BJ (cell line): ENCODE measurements around the gene SLC30A4. TPM values are rescaled to one million over a fixed set of nuclear protein-coding genes. Genes with fewer than 3 reads are reported as not detected.

Experiments used
- CTCF ChIA-PET: fragments of 350-600 bp; formaldehyde crosslinking; extraction: SDS; loops from one replicate; lab custom pipeline; 2021; ENCODE audit warnings: antibody characterized with exemption, inconsistent platforms; lab: Yijun Ruan, JAX
- POLR2A ChIA-PET: fragments of 300-600 bp; sonication (Branson Sonifier 250); formaldehyde crosslinking; extraction: SDS; loops from one replicate; lab custom pipeline; 2021; ENCODE audit warnings: antibody characterized with exemption; lab: Charles Lee
- DNase-seq: peaks from one replicate; pipeline ENCODE4 v3.0.0-alpha.2; 2011; ENCODE audit warnings: low read depth
- H3K27me3 ChIP-seq: 2 replicates; pipeline ENCODE4 v1.6.0; 2011; ENCODE audit warnings: low read length; ENCODE audit not compliant: control insufficient read depth, insufficient read depth
- H3K36me3 ChIP-seq: 2 replicates; pipeline ENCODE4 v1.5.1; 2011; ENCODE audit warnings: low read length; ENCODE audit not compliant: control insufficient read depth, insufficient read depth
- H3K4me3 ChIP-seq: 2 replicates; pipeline ENCODE4 v1.5.1; 2011; ENCODE audit warnings: low read depth, mild to moderate bottlenecking, control low read depth, low read length
- CTCF ChIP-seq: IDR thresholded peaks from 2 replicates; pipeline ENCODE4 v1.5.1; 2011; ENCODE audit warnings: low read depth, mild to moderate bottlenecking, control low read depth, inconsistent platforms, low read length, moderate library complexity; ENCODE audit not compliant: insufficient read depth
- polyA plus RNA-seq: library from polyadenylated mRNA; depleted of rRNA; stranded (reverse); fragments of >200 nt; gene quantifications from 2 replicates; pipeline ENCODE4 v1.2.3, GENCODE V29; 2011

The SLC30A4 gene
- polyA plus RNA-seq, 1 experiment: 5.2 TPM

DNA sequence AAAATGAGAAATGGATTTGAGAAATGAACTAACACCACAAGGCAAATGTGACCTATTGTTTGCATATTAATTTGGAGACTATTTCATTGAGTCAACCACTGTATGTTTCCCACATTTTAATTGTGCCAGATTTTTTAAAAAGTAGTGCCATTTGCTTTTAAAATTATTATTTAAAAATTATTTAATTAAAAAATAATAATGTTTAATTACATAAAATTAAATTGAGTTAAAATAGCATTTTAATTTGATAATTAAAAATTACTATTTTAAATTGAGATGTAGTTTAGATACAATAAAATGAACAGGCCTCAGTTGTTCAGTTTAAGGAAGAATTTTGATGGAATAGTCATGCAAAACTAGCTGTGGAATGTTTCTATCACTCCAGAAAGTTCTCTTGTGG, 81.5 kb downstream of the SLC30A4 start:
- no peak for TF ChIP-seq CTCF
- ChIA-PET CTCF (interaction anchor here (7.5 kb wide), 1 partner anchor 17 kb away, joined by 48 read pairs; no protein-coding TSS in a partner anchor), POLR2A (no interaction called here)
- Histone ChIP-seq H3K4me3 (no peak overlapping the region), H3K36me3 (no peaks in the 10 kb centered on the region), H3K27me3 (no peaks in the 10 kb centered on the region)
- no peak for DNase-seq

DNA sequence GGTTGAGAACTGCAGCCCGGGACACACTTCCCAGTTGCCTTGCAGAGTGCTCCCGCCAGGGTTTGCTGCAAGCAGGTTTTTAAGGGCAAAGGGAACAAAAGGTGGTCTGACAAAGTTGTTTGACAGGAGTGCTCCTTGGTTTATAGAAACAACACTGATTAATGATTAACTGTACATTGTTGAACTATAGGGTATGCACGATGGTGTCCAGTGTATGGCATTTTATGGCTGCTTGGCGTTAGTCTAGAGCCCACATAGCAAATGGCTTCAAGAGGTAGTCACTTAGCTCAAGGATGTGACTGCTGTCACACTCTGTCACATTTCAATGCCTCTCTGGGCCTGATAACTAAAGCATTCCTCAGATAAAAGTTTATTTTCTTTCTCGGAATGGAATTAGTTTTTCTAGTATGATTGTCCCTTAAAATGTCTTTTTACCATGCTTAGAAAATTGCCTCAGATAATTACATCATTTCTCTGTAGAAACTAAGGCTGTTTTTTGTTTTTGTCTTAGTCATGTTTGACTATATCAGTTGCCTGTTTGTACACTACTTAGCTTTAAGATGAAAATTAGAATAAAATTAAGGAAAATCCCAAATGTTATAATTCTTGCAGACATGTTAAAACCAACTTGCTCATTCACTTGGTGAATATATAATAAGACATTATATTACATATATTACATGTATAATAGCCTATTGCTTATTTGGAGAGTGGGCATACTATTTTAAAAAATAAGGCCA, 82.9 kb downstream of the SLC30A4 start:
- no peaks in the 10 kb centered on the region for H3K27me3 ChIP-seq
- ChIA-PET POLR2A (no interaction called here), CTCF (interaction anchor here (7.5 kb wide), 1 partner anchor 19 kb away, joined by 48 read pairs; no protein-coding TSS in a partner anchor)
- H3K36me3 ChIP-seq: no peaks in the 10 kb centered on the region
- TF ChIP-seq CTCF: no peak
- H3K4me3 ChIP-seq: no peak overlapping the region
- DNase-seq: no peak

DNA sequence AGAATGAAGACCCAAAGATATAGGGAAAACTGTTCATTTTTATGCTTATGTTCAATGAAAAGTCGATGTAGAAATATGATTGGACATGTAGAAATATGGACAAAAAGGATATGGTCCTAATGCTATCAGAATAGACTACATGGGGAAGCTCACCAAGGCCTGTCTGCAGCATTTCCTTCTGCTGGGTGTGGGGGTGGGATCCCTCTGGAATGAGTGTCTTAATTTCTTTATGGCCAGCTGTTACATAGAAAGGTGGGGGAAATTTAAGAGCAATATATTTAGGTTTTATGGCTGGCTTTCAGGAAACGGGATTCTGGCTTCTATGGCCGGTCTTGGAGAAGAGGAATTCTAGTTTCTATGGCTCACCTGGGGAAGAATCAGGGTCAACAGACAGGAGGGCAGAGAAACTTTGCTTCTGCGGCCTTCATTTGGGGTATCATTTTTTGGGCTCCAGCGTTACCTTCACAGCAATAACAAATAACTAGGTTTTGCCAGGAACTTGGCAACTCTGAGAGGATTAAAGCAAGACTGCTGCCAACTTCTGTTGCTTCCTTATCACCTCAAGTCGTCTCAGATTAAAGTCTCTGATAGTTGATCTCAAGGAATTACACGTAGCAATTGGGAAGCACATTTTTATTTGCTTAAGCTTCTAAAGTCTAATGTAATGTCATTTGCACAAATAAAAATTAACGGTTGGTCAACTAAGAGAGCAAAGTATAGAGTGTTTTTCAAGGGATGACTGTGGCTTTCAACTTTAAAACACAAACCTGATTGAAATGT, 87.2 kb downstream of the SLC30A4 start:
- POLR2A ChIA-PET: no interaction called here
- CTCF ChIA-PET: interaction anchor here (1.4 kb wide), 1 partner anchor 22 kb away, joined by 3 read pairs; no protein-coding TSS in a partner anchor
- Histone ChIP-seq H3K4me3 (no peak overlapping the region), H3K36me3 (no peaks in the 10 kb centered on the region), H3K27me3 (no peaks in the 10 kb centered on the region)
- TF ChIP-seq CTCF: no peak
- DNase-seq: no peak

DNA sequence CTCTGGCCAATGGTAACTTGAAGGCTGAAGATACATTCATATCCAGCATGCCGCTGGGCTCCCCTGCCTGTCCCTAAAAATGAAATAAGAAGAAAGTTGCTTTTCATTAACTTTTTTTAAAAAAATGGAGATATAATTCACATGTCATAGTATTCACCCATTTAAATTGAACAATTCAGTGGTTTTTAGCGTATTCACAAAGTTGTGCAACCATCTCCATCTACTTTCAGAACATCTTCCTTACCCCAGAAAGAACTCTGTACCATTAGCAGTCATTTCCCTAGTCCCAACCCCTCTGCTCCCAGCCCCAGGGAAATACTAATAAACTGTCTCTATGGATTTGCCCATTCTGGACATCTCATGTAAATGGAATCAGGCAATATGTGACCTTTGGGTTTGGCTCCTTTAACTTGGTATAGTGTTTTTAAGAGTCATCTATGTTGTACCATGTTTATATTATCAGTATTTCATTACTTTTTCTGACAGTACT, 88.4 kb downstream of the SLC30A4 start:
- H3K4me3 ChIP-seq: no peak overlapping the region
- no peak for TF ChIP-seq CTCF
- ChIA-PET CTCF (interaction anchor here (5.7 kb wide), 1 partner anchor 22 kb away, joined by 161 read pairs; no protein-coding TSS in a partner anchor), POLR2A (no interaction called here)
- DNase-seq: no peak
- H3K36me3 ChIP-seq: no peaks in the 10 kb centered on the region
- no peaks in the 10 kb centered on the region for H3K27me3 ChIP-seq

- no peak for TF ChIP-seq CTCF
- ChIA-PET CTCF (interaction anchor here (0.9 to 5.7 kb wide), 8 partner anchors 13 to 250 kb away, joined by 3 to 161 read pairs (median 9); no protein-coding TSS in a partner anchor), POLR2A (no interaction called here)
- H3K27me3 ChIP-seq: no peaks in the 10 kb centered on the region
- DNase-seq: no peak
- no peaks in the 10 kb centered on the region for H3K36me3 ChIP-seq
- no peak overlapping the region for H3K4me3 ChIP-seq
These were observed 91.0 kb downstream of the SLC30A4 start for GRCh38 chr15:45431511-45431910.
